Stimulated activated CD8-positive, alpha-beta memory T cell treated with anti-CD3 and anti-CD28 coated beads, Interleukin-12 subunit alpha, Interleukin-12 subunit beta, amount 100 ng/mL, for 24 hours (primary cell): ENCODE data around the gene ERMAP.

ENCODE experiments used
- DNase-seq: peaks from one replicate; pipeline ENCODE4 v3.0.0-alpha.2; 2020; ENCODE audit errors: extremely low read depth

ERMAP gene, protein sequence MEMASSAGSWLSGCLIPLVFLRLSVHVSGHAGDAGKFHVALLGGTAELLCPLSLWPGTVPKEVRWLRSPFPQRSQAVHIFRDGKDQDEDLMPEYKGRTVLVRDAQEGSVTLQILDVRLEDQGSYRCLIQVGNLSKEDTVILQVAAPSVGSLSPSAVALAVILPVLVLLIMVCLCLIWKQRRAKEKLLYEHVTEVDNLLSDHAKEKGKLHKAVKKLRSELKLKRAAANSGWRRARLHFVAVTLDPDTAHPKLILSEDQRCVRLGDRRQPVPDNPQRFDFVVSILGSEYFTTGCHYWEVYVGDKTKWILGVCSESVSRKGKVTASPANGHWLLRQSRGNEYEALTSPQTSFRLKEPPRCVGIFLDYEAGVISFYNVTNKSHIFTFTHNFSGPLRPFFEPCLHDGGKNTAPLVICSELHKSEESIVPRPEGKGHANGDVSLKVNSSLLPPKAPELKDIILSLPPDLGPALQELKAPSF

DNA sequence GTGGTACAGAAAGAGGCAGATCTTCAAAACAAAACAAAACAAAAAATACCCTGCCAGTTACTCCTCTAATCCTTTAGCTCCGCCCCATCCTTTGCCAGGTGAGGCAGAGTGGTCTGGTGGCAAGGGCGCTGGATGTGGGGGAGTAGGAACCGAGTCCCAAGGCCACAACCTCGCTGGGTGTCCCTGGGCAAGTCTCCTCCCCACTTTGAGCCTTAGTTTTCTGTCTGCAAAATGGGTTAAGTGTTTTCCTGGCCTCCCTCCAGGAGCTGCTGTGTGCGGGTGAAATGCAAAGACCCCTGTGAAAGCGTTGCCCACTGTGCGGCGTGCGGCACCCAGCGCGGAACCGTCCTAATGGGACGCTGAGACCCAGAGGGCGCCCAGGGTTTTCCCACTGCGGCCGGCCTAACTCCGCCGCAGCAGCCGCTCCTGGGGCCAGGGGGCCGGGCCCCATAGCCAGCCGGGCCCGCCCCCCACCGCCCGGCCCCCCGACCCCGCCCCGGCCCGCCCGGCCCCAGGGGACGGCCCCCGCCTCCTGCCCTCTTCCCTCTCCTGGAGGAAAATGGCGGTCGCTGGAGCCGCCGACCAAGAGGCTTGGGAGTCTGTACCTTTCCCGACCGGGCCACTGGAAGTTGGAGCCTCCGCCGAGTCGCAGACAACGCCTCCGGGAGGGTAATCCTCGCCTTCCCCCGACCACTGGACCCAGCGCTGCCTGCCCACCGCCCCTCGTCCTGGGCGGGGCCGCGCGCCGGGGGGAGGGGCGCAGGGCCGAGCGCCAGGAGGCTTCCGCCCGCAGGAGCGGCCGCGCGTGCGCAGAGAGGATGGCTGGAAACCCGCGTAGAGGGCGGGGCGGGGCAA lies at the start of gene ERMAP, which contains the start of gene SVBP:
Gene ERMAP, plus strand, starts transcription at position 538 of the 855 bp plus-strand sequence. CDS start 13,327 bp downstream, outside the sequence.
Gene SVBP, minus strand, starts transcription at position 813 of the 855 bp plus-strand sequence. CDS start 853 bp downstream, outside the sequence.
- peak; percentile 87 for DNase-seq

DNA sequence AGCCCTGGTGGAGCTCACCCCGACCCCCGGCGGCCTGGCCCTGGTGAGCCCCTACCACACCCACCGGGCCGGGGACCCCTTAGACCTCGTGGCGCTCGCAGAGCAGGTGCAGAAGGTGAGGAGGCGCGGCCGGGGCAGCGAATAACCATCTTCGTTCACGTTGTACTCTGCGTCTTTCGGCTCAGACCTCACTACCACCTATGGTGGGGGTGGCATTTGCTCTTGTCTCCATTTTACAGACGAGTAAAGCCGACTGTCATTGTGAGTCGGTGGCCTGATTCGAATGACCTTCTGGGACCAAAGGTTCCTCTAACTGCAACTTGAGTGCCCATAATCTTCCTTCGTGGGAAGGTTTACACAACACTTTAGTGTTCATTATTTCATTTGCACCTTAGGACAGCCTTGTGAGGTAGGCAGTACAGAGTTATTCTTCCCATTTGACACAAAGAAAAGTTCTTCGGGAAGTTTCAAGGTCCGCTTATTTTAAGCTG lies 49.4 kb upstream of the ERMAP start:
- DNase-seq, result no peak

DNA sequence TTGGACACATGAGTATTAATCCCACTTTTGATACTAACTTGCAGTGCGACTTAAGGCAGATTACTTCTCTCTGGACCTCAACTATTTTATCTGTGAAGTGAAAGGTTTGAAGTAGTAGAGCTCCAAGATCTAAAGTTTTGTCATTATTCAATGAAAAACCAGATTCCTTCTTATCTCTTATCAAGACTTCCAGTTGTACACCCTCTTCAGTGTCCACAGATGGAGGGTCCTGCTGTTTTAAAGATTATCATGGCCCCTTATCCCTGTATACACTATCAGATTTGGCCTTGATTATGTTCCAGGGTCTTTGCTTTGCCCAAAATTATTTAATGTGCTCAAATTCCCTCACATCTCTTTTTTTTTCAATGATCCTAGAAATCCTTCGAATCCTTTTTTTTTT lies 48.8 kb upstream of the ERMAP start:
- no peak for DNase-seq

DNA sequence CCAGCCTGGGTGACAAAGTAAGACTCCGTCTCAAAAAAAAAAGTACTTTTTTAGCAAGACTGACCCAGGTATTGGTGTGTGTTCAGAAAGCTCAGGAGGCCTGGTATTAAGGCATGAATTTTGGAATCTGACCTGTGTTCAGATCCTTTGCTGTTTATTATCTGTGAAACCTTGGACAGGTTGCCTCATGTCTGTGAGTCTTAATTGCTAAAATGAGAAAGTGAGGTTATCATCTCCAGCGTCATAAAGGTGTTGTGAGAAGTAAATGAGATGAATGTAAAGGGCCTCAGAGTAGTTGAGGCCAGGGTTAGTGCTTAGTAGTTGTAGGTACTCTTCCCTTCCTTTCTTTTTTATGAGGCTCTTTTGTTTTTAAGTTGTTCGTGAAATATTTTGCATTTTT lies 47.1 kb upstream of the ERMAP start:
- no peak for DNase-seq

DNA sequence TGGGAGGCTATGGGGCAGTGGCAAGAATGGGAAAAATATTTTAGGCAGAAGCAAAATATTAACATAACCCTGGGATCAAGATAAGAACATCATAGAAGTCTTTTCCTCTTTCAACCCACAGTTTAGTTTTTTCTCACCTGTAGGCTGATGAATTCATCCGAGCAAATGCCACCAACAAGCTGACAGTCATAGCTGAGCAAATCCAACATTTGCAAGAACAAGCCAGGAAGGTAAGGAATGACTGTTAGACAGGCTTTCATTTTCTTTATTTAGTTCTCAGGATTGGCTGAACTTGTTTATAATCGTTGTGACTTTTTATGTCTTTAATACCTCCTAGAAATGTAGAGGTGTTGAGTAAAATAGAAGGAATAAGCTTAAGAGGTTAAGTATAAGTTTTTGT lies 43.5 kb upstream of the ERMAP start:
- DNase-seq, result no peak

DNA sequence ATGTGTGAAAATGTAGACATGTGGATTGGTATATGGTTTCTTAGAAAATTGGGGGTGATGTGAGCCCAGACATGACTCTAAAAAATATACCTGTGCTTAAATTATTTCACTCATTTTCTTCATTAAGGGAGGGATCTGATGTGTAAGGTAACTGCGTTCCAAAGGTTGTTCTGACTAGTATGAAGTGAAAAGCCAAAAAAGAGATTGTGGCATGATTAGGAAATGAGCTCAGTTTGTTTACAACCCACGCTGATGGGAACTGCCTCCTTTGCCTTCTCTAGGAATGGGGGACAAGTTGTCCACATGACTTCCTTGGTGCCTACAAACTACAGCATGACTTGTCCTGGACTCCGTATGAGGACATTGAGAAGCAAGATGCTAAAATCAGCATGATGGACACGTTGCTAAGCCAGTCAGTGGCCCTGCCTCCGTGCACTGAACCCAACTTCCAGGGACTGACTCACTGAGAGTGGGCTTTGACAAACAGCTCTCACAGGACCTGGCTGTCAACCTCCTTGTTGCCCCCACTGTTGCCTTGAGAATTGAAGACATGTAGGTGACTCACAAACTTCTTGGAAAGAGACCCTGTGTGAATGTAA lies 41.9 kb upstream of the ERMAP start:
- DNase-seq, result no peak

DNA sequence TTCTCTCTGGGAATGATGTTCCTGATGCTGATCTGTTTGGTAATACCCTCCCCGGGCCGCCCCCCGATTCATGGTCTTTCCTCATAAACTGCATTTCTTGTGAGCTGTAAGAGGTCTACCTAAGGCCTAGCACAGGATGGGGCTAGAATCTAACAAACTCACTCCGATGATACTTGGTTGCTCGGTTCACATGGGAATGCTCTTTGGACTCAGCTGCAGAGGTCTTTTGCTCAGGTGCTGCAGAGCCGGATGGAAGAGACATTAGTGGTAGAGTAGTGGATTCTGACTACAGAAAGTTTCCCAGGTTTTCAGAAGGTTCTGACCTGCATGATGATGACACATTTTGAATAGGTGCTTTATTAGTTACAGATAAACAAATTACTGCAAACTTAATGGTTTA lies 40.4 kb upstream of the ERMAP start:
- no peak for DNase-seq

DNA sequence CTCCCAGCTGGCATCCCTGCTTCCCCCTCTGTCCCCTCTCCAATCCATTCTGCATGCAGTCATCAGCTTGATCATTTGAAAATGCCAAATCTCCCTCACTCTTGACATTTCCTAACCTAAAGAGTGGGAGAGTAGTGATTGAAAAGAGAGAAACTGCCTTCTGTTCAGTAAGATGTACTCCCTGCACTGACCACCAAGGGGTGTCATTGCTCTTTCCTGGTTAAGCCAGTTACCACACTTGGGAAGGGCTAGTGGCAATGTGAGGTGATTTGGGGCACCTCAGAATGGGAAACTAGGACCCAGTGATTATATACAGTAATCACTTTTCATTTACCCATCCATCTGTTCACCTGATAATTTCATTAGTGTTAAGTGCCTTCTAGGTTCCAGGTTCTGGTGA lies 39.1 kb upstream of the ERMAP start:
- no peak for DNase-seq

DNA sequence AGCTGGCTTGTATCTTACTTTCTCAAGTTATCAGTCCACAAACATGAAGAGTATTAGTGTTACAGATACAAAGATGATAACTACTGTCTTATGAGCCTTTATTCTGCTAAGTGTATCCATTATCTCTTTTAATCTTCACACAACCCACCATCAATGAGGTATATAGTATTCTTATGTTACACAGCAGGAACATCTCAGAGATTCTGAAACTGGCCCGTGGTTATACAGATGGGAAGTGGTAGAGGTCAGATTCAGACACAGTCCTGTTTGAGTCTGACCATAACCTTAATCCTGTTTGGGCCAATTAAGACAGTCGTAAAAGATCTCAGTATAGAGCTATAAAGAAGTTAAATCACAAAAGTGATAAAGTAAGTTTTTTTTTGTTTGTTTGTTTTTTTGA lies 37.2 kb upstream of the ERMAP start:
- DNase-seq, result no peak

DNA sequence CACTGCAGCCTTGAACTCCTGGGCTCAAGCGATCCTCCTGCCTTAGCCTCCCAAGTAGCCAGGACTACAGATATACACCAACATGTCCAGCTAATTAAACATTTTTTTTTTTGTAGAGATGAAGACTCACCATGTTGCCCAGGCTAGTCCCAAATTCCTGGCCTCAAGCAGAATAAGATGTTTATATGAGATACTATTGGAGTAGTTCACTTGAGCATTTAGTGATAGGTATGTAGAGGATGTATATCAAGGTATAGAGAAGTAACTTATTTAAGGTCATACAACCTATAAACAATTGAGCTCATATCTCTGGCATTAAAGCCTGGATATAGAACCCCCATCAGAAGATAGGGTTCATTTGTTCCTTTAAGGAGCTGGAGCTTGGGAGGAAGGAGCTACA lies 36.7 kb upstream of the ERMAP start:
- DNase-seq, result no peak

DNA sequence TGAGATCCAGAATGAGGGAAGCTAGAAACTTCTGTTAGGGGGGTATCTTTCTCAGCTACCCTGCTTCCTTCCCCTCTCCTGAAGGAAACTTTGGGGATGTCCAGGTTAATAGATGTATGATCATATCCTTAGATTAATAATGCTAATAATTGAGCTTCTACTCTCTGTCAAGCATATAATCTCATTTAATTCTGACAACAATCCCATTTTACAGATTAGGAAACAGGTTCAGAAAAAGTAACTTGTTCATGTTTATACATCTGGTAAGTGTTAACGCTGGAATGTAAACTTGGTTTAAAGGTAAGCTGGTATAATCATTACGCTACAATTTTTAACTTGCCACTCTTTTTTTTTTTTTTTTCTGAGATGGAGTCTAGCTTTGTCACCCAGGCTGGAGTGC lies 33.8 kb upstream of the ERMAP start:
- no peak for DNase-seq

DNA sequence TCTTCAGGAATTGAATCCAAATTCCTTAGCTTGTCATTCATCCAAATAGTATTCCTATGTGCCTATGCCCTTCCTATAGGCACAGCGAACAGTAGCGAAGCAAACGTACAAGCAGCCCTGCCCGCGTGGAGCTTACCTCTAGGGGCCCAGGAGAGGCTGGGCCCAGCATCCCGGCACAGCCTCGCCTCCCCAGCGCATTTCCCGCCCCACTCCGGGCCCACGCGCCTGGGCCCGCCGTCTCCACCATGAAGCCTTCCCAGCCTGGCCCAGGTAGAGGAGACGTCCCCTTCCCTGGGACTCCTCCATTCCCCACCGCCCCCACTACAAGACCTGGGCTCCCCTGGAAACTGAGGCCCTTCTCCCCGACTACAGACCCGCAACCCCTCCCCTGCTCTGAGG lies 32.4 kb upstream of the ERMAP start:
- no peak for DNase-seq

DNA sequence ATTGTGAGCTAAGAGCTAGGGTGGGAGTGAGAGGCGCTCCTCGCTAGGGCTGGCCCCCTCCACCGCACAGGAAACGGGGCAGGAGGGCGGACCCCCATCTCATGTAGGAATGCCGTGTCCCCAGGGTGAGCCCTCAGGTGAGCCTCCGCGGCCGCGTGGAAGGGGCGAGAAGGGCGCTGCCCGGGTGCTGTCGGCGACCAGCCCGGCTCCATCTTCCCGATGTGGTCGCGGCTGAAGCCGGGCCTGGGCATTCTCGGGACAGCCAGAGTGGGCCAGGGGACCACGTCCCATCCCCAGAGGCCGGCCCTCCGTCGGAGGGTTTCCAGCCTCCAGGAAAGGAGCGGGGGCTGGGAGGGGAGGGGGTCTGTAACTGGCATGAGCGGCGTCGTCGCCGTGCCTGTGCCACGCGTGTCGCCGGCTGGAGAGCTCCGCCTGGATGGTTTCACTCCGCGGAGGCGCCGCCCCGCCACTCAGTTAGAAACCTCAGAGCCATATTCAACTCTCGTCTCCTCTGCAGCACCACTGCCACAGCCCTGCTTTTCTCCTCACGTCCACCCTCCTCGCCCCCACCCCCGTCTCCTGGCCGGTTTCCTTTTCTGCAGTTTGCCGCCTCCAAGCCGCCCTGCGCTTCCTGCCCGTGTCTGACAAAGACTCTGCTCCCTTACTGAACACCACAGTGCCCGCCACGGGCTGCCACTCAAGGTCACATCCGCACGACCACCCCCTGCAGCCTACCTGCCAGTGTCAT lies 31.8 kb upstream of the ERMAP start, which contains the start of gene TMEM269:
Gene TMEM269, plus strand, starts transcription at position 46 of the 748 bp plus-strand sequence. CDS start 4,903 bp downstream, outside the sequence.
- no peak for DNase-seq

DNA sequence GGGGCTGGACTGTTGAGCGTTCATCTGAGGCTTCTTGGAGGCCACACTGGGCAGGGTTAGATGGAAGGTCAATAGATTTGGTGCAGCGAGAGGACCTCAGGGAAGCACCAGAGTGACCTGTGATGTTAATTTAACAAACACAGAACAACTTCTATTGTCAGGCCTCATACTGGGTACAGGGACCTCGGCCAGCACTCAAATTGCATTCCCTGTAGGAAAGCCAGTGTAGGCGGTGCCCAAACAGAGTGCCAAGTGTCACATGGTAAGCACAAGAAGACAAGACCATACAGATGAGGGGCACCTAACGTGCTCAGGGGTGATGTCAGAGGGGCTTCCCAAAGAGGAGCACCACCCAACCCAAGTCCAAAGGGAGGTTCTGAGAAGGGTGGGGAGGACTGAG lies 30.8 kb upstream of the ERMAP start:
- no peak for DNase-seq

DNA sequence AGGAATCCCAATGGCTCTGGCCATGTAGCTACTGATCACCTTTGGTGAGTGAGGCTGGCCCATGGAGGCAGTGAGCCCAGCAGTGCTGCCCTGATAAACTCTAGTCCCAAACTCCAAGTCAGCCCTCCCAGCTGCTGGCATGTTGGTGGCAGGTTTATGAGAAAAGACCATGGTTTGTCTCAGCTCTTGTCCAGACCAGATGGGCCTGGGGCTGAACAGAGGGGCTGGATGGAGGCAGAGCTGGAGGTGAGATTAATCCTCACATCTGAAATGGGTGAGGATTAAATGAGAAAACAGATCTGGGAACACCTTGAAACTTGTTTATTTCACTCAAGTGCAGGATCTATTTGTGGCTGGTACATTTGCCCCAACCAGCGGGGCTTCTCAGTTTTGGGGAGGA lies 28.9 kb upstream of the ERMAP start:
- no peak for DNase-seq

DNA sequence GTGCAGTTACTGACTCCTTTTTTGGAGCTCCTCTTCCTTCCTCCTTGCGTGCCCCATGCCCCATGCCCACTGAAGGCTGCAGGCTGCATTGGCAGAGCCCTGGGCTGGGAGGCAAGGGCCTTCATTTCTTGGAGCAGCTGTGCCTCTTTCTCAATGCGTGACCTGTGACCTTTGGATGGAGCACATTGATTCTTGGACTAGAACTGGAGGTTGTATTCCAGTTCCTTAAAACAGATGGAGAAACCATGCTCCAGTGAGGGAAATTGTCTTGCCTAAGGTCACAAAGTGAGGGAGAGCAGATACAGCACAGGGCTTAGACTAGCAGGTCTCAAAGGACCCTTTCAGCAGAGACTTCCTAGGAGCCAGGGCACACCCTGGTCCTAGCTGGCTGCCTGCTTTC lies 23.1 kb upstream of the ERMAP start:
- DNase-seq, result no peak

DNA sequence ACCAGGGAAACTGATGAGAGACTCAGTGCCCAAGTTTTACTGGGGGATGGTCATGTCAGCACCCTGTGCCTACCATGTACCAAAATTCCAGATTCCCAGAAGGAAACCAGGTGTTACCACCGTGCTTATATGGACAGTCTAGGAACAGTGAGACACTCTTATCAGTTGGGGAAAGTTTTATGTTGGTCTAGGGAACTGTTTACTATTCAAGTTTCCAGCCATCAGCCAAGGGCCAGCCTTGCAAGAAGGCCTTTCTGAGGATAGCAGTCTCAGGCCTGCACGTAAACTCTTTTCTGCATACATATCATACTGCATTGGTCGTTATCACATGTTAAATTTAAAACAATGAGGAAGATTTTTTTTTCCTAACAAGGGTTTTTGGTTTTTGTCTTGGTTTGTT lies 19.5 kb upstream of the ERMAP start:
- DNase-seq, result no peak

DNA sequence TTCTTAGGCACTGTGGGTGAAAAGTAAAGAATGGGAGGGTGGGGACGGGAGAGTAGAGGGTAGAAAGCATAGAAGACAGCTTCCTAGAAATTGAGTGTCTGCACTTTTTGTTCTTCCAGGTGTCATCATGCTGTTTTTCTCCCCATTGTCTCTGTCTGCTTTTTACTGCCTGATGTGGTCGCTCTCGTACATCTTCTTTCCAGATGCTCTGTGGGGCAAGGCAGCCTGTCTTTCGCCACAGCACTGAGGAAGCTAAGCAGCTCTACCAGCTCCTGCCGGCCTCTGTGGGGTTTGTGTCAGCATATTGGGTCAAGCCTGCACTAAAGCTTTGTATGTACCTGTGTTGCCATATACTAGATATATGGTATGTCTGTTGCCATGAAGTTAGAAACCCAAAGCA lies 18.9 kb upstream of the ERMAP start:
- no peak for DNase-seq

DNA sequence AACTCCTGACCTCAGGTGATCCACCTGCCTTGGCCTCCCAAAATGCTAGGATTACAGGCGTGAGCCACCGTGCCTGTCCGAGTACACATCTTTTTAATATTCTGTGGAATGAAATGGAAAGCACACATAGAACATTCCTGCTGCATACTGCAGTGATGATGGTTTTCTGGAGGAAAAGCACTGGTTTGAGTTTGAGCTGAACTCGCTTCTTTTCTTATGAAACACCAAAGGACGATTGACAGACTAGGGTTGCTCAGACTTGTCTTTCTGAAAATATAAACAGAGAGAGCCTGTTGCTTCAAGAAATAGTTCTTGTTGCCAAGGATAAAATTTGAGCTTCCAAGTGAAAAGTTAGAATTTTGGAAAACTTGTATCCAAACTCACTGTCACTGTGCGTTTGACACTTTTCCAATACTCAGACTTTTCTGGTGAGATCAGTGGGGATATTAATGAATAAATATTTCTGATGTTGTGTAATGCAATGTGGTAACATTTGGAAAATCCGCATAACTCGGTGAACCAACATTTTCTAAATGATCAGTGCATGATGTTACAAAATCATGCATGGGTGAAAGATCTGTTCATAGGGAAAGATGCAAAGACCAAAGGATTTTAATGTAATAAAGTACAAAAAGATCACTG lies 15.0 kb upstream of the ERMAP start:
- DNase-seq, result no peak

DNA sequence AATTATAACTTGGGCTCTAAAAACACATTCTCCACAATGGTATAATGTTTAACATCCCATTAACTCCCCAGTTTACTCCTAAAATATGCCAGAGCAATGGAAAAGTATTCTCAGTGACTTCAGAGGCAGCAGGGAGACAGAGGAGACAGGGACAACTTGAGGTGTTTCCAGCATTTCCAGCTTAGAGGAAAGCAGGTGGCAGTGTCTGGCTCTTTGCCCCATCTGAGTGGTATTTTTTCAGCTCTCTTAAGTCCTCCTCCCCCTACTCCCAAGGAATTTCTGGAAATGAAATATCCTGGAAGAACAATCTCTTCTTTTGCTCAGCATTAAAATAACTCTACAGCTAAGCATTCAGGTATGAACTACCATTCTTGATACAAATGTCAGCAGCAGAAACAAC lies 10.8 kb upstream of the ERMAP start:
- no peak for DNase-seq

DNA sequence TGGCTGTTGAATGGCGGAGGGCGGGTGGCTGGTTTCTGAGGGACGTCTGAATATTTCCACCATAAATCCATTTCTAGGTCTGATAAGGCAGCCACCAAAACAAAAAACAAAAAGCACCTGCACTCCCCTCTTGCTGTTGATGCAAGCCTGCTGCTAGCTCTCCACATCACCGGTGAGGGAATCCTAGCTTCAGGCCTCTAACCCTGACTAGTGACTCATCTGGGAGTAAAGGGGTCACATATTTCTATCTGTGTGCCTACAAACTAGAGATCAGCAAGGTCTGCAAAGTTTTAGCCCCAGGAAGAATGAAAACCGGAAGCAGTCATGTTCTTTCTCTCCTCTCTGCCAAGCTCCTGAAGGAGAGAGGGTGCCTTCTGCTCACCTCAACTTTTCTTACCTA lies 10.3 kb upstream of the ERMAP start:
- DNase-seq, result no peak
